Stimulated activated CD8-positive, alpha-beta memory T cell treated with anti-CD3 and anti-CD28 coated beads, Interleukin-12 subunit alpha, Interleukin-12 subunit beta, amount 100 ng/mL, for 24 hours (primary cell): ENCODE data around the gene AVL9.
"Not testable (repeated sequence)": the region's sequence is repeated elsewhere in the genome, so short reads cannot be mapped to it uniquely, and the experiment has no call there.

Experiments used
- DNase-seq: peaks from one replicate; pipeline ENCODE4 v3.0.0-alpha.2; 2020; ENCODE audit errors: extremely low read depth

Gene AVL9

GRCh38 chr7:32637611-32638010 is 142.3 kb downstream of the AVL9 start:
- not testable (repeated sequence) for DNase-seq
